Activated T-cell treated with anti-CD3 and anti-CD28 coated beads, Interleukin-2, amount 50 U/mL, for 24 hours (primary cell): ENCODE data around the gene TNRC6C.
"Not testable (repeated sequence)": the region's sequence is repeated elsewhere in the genome, so short reads cannot be mapped to it uniquely, and the experiment has no call there.

Experiments used
- DNase-seq: peaks from one replicate; pipeline ENCODE4 v3.0.0-alpha.2; 2020
- H3K27ac Mint-ChIP-seq: 2 replicates; pipeline ENCODE4 v1.8.0; 2020; ENCODE audit warnings: mild to moderate bottlenecking, mixed read lengths
- H3K27me3 Mint-ChIP-seq: 2 replicates; pipeline ENCODE4 v1.8.0; 2020; ENCODE audit warnings: mixed read lengths
- H3K36me3 Mint-ChIP-seq: 2 replicates; pipeline ENCODE4 v1.8.0; 2020; ENCODE audit warnings: low read depth, mixed read lengths
- H3K4me1 Mint-ChIP-seq: 2 replicates; pipeline ENCODE4 v1.8.0; 2020; ENCODE audit warnings: low read depth, mixed read lengths
- H3K4me3 Mint-ChIP-seq: 2 replicates; pipeline ENCODE4 v1.8.0; 2020; ENCODE audit warnings: mild to moderate bottlenecking, moderate library complexity, mixed read lengths
- H3K9me3 Mint-ChIP-seq: 2 replicates; pipeline ENCODE4 v1.8.0; 2020; ENCODE audit warnings: mixed read lengths

The TNRC6C gene

DNA sequence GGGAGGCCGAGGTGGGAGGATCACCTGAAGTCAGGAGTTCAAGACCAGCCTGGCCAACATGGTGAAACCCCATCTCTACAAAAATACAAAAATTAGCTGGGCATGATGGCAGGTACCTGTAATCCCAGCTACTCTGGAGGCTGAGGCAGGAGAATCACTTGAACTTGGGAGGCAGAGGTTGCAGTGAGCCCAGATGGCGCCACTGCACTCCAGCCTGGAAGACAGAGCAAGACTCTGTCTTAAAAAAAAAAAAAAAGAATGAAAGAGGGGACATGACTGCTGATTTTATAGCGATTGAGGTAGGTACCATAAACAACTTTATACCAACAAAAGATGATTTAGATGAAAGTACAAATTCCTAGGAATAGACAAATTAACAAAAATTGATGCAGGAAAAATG, 13.8 kb downstream of the TNRC6C start:
- H3K4me3 Mint-ChIP-seq, DNase-seq, H3K27ac Mint-ChIP-seq, H3K27me3 Mint-ChIP-seq, H3K36me3 Mint-ChIP-seq, H3K9me3 Mint-ChIP-seq: not testable (repeated sequence)
- peaks cover 74% of the 10 kb centered on the region for H3K4me1 Mint-ChIP-seq

- Mint-ChIP-seq H3K27ac (peak overlapping the region; percentile 6), H3K9me3 (no peaks in the 10 kb centered on the region), H3K4me1 (peaks cover 73% of the 10 kb centered on the region), H3K36me3 (peaks cover 3% of the 10 kb centered on the region), H3K27me3 (no peaks in the 10 kb centered on the region), H3K4me3 (no peak overlapping the region)
- no peak for DNase-seq
Measured at GRCh38 chr17:77973953-77974352, 15.4 kb downstream of the TNRC6C start.

DNA sequence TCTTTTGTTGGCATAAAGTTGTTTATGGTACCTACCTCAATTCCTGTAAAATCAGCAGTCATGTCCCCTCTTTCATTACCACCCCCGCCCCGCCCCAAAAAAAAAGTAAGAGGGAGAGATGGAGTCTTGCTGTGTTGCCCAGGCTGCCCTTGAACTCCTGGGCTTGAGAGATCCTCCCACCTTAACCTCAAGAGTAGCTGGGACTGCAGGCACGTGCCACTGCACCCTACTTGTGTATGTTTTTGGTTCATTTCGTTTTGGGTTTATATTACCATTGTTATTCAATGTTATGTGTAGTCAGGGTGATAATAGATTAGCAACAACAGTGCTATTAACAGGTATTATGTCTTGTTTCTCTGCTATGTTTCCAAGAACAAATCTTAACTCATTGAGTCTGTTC, 15.9 kb downstream of the TNRC6C start:
- no peak overlapping the region for H3K4me3 Mint-ChIP-seq
- no peaks in the 10 kb centered on the region for H3K27me3 Mint-ChIP-seq
- H3K27ac Mint-ChIP-seq: no peak overlapping the region
- peaks cover 3% of the 10 kb centered on the region for H3K36me3 Mint-ChIP-seq
- H3K9me3 Mint-ChIP-seq: no peaks in the 10 kb centered on the region
- DNase-seq: no peak
- peaks cover 74% of the 10 kb centered on the region for H3K4me1 Mint-ChIP-seq

GRCh38 chr17:77982430-77982829, 23.9 kb downstream of the TNRC6C start:
- H3K27me3 Mint-ChIP-seq, DNase-seq, H3K9me3 Mint-ChIP-seq, H3K27ac Mint-ChIP-seq, H3K4me3 Mint-ChIP-seq: not testable (repeated sequence)
- H3K4me1 Mint-ChIP-seq: peaks cover 40% of the 10 kb centered on the region
- peaks cover 14% of the 10 kb centered on the region for H3K36me3 Mint-ChIP-seq

GRCh38 chr17:77990301-77990700, 31.8 kb downstream of the TNRC6C start:
- peaks cover 57% of the 10 kb centered on the region for H3K4me1 Mint-ChIP-seq
- no peak overlapping the region for H3K4me3 Mint-ChIP-seq
- peaks cover 3% of the 10 kb centered on the region for H3K36me3 Mint-ChIP-seq
- H3K27me3 Mint-ChIP-seq: no peaks in the 10 kb centered on the region
- DNase-seq: no peak
- H3K9me3 Mint-ChIP-seq: no peaks in the 10 kb centered on the region
- peak overlapping the region; percentile 5 for H3K27ac Mint-ChIP-seq

- DNase-seq, H3K36me3 Mint-ChIP-seq, H3K4me3 Mint-ChIP-seq, H3K27ac Mint-ChIP-seq, H3K9me3 Mint-ChIP-seq, H3K27me3 Mint-ChIP-seq: not testable (repeated sequence)
- H3K4me1 Mint-ChIP-seq: peaks cover 76% of the 10 kb centered on the region
Measured at GRCh38 chr17:77993735-77994134, 35.2 kb downstream of the TNRC6C start.

DNA sequence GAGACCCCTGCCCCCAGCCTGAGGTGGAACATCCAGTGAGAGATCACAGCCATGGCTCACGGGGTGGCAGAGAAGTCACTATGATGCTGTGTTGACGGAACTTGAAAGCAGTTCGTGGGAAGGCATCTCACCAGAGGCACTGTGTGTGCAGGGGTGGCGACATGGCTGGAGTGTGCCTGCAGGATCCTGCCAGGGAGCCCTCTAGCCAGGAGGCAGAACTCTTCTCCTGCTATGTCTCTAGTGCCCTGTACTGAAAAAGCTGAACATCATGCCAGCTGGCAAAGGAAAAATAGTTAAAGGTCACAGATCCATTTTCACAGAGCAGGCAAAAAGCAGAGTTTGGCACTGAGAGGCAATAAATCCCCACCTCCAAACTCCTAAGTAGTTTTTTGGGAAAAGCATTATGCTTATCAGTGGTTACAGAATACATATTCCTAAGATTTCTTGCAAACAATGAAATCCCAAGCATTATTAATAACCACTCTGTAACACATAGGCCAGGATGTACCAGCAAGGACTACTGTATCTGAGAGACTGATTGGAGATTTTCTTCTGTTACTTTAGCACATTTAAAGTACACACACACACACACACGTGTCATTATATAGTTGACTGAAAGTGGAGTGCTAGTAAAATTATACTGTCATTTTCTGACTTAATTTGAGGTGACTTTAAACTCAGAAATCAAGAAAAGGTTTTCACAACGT, 36.8 kb downstream of the TNRC6C start:
- Mint-ChIP-seq H3K27ac (peak overlapping the region; percentile 87), H3K9me3 (no peaks in the 10 kb centered on the region), H3K36me3 (peaks cover 3% of the 10 kb centered on the region), H3K4me3 (no peak overlapping the region), H3K4me1 (peaks cover 75% of the 10 kb centered on the region), H3K27me3 (no peaks in the 10 kb centered on the region)
- no peak for DNase-seq

DNA sequence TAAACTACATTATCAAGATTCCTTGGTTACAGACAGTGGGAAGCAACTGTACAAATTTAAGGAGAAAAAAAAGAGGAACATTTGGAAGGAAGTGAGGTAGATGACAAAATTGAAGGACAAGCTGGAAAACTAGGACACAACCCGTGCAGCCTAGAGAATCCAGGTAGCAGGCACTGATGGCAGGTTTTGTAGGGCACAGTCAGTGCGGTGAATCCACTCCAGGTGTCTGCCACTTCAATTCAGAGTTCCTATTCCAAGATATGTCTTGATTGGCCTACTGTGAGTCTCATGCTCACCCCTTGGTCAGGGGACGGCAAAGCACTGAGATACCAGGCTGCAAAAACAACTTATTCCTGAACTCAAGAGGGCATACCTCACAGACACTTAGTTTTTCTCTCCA, 37.8 kb downstream of the TNRC6C start:
- Mint-ChIP-seq H3K4me1 (peaks cover 78% of the 10 kb centered on the region), H3K4me3 (no peak overlapping the region), H3K27ac (no peak overlapping the region), H3K27me3 (no peaks in the 10 kb centered on the region), H3K9me3 (no peaks in the 10 kb centered on the region), H3K36me3 (peaks cover 1% of the 10 kb centered on the region)
- DNase-seq: no peak

DNA sequence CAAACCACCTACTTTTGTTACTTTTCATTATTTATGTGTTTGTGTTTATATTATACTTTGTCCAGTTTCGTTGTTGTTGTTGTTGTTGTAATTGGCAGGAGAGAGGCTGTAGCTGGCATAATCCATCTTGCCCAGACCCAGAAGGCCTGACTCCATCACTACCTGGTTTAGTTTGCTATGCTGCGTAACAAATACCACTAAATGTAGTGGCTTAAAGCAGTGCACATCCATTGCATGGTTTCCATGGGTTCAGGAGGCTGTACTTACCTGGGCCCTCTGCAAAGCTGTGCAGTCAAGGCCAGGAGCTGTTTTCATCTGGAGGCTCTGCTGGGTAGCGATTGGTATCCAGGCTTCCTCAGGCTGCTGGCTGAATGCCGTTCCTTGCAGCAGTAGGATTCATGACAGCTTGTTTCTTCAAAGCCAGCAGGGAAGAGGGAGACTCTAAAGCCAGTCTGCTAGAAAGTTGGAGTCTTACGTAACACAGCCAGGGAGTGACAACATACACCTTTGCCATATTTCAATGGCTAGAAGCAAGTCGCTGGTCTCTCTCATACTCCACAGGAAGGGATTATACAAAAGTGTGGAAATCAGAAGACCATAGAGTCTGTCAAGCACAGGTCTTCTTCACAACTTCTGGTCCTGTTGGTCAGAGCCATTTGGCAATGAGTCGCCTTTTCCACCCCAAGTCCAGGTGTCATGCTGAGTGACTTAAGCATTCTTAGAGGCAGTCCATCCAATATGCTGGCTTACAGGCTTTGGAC, 41.1 kb downstream of the TNRC6C start:
- no peaks in the 10 kb centered on the region for H3K27me3 Mint-ChIP-seq
- no peak for DNase-seq
- no peaks in the 10 kb centered on the region for H3K9me3 Mint-ChIP-seq
- H3K4me3 Mint-ChIP-seq: no peak overlapping the region
- peaks cover 79% of the 10 kb centered on the region for H3K4me1 Mint-ChIP-seq
- H3K36me3 Mint-ChIP-seq: peaks cover 6% of the 10 kb centered on the region
- no peak overlapping the region for H3K27ac Mint-ChIP-seq

DNA sequence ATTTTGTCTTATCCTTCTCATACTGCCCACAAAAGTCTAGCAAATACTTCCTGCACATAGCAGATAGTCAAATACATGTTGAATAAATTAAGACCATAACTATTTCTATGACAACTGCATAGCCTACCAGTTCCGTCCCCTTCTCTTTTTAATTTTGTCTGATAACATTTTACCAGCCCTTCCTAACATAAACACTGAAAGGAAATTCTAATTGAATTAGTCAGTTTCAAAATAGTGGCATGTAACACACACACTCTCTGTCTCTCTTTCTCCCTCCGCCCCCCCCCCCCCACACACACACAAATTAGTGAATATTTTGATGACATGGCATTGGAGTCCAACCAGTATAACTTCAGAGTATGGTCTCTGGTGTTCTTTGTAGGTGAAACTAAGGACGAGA, 41.8 kb downstream of the TNRC6C start:
- peaks cover 77% of the 10 kb centered on the region for H3K4me1 Mint-ChIP-seq
- no peak for DNase-seq
- H3K27me3 Mint-ChIP-seq: no peaks in the 10 kb centered on the region
- no peaks in the 10 kb centered on the region for H3K9me3 Mint-ChIP-seq
- no peak overlapping the region for H3K4me3 Mint-ChIP-seq
- no peak overlapping the region for H3K27ac Mint-ChIP-seq
- H3K36me3 Mint-ChIP-seq: peaks cover 14% of the 10 kb centered on the region

GRCh38 chr17:78001182-78001581, 42.7 kb downstream of the TNRC6C start:
- Mint-ChIP-seq H3K4me3 (no peak overlapping the region), H3K4me1 (peaks cover 77% of the 10 kb centered on the region), H3K9me3 (no peaks in the 10 kb centered on the region), H3K27me3 (no peaks in the 10 kb centered on the region), H3K27ac (no peak overlapping the region), H3K36me3 (peaks cover 20% of the 10 kb centered on the region)
- no peak for DNase-seq

DNA sequence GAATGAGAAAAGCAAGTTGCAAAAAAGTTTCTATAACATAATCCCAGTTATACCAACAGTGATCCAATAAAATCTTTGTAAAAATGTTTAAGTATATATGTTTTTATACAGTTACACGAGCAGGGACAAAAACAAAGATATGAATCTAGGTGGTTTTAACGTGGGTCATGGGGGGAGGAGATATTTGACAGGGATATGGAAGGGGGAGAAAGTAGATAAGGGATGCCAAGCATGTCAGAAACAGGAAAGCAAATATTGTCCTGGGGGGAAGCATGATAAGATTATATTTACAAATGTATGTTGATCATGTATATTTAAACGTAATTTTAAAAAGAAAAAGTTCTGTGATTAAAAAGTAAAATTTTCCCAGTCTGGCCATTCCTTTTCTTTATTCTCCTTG, 43.1 kb downstream of the TNRC6C start:
- H3K4me1 Mint-ChIP-seq: peaks cover 76% of the 10 kb centered on the region
- DNase-seq: no peak
- no peak overlapping the region for H3K27ac Mint-ChIP-seq
- peaks cover 20% of the 10 kb centered on the region for H3K36me3 Mint-ChIP-seq
- H3K4me3 Mint-ChIP-seq: no peak overlapping the region
- H3K9me3 Mint-ChIP-seq: no peaks in the 10 kb centered on the region
- H3K27me3 Mint-ChIP-seq: no peaks in the 10 kb centered on the region

- Mint-ChIP-seq H3K36me3 (peaks cover 22% of the 10 kb centered on the region), H3K27me3 (no peaks in the 10 kb centered on the region), H3K4me3 (no peak overlapping the region), H3K9me3 (no peaks in the 10 kb centered on the region), H3K4me1 (peaks cover 71% of the 10 kb centered on the region), H3K27ac (no peak overlapping the region)
- DNase-seq: no peak
Measured at GRCh38 chr17:78002166-78002565, 43.7 kb downstream of the TNRC6C start.

DNA sequence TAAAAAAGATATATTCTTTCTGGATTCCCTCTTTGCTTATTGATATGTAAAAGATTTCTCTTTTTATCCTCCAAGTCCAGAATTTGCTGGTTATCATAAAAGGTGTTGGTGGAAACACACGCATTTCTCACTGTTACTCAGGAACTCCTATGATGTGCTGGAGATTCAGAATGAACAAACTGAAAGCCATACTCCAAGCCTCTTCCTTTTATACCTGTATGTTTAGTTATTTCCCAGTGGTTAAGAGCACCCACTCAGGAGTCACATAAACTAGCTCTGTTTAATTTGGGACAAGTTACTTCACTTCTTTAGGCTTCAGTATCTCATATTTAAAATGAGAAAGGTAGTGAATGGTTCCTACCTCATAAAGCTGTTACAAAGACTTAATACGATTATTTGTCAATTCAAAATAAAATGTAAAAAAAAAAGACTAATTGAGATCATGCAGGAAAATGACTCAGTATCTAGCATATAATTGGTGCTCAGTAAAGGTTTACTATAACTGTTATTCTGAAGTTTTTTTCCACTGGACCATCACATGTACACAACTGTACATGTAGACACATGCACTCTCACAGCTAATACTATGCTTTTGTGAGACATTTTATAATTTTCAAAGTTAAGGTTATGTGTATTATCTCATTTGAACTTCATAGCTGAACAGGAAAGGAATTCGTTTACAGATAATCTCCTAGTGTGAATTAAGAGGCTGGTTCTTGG, 47.1 kb downstream of the TNRC6C start:
- peaks cover 48% of the 10 kb centered on the region for H3K36me3 Mint-ChIP-seq
- no peaks in the 10 kb centered on the region for H3K9me3 Mint-ChIP-seq
- H3K27ac Mint-ChIP-seq: peak overlapping the region; percentile 60
- no peak for DNase-seq
- H3K27me3 Mint-ChIP-seq: no peaks in the 10 kb centered on the region
- H3K4me3 Mint-ChIP-seq: no peak overlapping the region
- peaks cover 49% of the 10 kb centered on the region for H3K4me1 Mint-ChIP-seq

- Mint-ChIP-seq H3K27ac (no peak overlapping the region), H3K4me3 (no peak overlapping the region), H3K4me1 (peaks cover 48% of the 10 kb centered on the region), H3K9me3 (no peaks in the 10 kb centered on the region), H3K27me3 (no peaks in the 10 kb centered on the region), H3K36me3 (peaks cover 48% of the 10 kb centered on the region)
- no peak for DNase-seq
Measured at GRCh38 chr17:78006338-78006737, 47.8 kb downstream of the TNRC6C start.
